ENCODE results near the gene CHD2. TPM values are rescaled to one million over a fixed set of nuclear protein-coding genes. Genes with fewer than 3 reads are reported as not detected.

Gene CHD2
- polyA plus RNA-seq, 2 of the 4 experiments (the other 2 are of a cell fraction): 29.5 to 68.2 TPM

GRCh38 chr15:93020976-93021772, 121.0 kb downstream of the CHD2 start:
- CTCF ChIA-PET: interaction anchor here (1.0 to 10.2 kb wide), 4 partner anchors 12 to 1099 kb away, joined by 4 to 121 read pairs (median 23); no protein-coding TSS in a partner anchor
- FAIRE-seq (no peak), ATAC-seq (no peak), DNase-seq (ENCODE audit: low read depth in 1 of 2, low spot score in 1 of 2) (no peak)
- POLR2A ChIA-PET: no interaction called here
- H3K9me3 ChIP-seq: no peaks in the 10 kb centered on the region
- H3K4me1 ChIP-seq: no peaks in the 10 kb centered on the region
- TF ChIP-seq, protein P1, sequence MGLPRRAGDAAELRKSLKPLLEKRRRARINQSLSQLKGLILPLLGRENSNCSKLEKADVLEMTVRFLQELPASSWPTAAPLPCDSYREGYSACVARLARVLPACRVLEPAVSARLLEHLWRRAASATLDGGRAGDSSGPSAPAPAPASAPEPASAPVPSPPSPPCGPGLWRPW (IDR thresholded peaks at IDR 0.05): no peak
- TF ChIP-seq MAFK (IDR thresholded peaks at IDR 0.05; ENCODE audit: partially characterized antibody): peak; percentile 66
- no peak overlapping the region for H3K27ac ChIP-seq
- WGBS (ENCODE audit: missing lambda C conversion rate): 88% methylated on average over 3 of the region's 3 CpGs
- no peak overlapping the region for H3K4me2 ChIP-seq
- H3K4me3 ChIP-seq: no peak overlapping the region

DNA sequence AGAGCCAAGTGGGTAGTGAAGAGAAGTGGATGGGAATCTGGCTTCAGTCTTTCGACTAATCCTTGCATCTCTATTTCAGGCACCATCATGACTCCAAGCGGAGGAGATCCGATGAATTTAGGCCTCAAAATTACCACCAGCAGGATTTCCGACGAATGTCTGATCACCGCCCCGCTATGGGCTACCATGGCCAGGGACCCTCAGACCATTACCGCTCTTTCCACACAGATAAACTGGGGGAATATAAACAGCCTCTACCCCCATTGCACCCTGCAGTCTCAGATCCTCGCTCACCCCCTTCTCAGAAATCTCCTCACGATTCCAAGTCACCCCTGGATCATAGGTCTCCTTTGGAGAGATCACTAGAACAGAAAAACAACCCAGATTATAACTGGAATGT, 124.2 kb downstream of the CHD2 start:
- DNase-seq (ENCODE audit: low read depth in 1 of 2, low spot score in 1 of 2) (no peak), FAIRE-seq (no peak), ATAC-seq (no peak)
- no peak overlapping the region for H3K4me2 ChIP-seq
- no peak overlapping the region for H3K4me3 ChIP-seq
- ChIA-PET CTCF (interaction anchor here (1.3 to 3.1 kb wide), 3 partner anchors 12 to 1095 kb away, joined by 4 to 23 read pairs (median 5); no protein-coding TSS in a partner anchor), POLR2A (no interaction called here)
- H3K9me3 ChIP-seq: no peaks in the 10 kb centered on the region
- H3K27ac ChIP-seq: no peak overlapping the region
- 94% methylated on average over 10 of the region's 10 CpGs for WGBS (ENCODE audit: missing lambda C conversion rate)
- TF ChIP-seq HOXA7 (CRISPR knock-in tag; IDR thresholded peaks at IDR 0.05): no peak
- TF ChIP-seq FOXS1 (CRISPR knock-in tag; IDR thresholded peaks at IDR 0.05): no peak
- no peak for TF ChIP-seq NPAS2 (CRISPR knock-in tag; IDR thresholded peaks at IDR 0.05; ENCODE audit: borderline replicate concordance)
- no peak for TF ChIP-seq RCOR1 (IDR thresholded peaks at IDR 0.05; ENCODE audit: low read depth, low read length)
- no peak for TF ChIP-seq RFX5 (IDR thresholded peaks at IDR 0.05)
- TF ChIP-seq, protein P2, sequence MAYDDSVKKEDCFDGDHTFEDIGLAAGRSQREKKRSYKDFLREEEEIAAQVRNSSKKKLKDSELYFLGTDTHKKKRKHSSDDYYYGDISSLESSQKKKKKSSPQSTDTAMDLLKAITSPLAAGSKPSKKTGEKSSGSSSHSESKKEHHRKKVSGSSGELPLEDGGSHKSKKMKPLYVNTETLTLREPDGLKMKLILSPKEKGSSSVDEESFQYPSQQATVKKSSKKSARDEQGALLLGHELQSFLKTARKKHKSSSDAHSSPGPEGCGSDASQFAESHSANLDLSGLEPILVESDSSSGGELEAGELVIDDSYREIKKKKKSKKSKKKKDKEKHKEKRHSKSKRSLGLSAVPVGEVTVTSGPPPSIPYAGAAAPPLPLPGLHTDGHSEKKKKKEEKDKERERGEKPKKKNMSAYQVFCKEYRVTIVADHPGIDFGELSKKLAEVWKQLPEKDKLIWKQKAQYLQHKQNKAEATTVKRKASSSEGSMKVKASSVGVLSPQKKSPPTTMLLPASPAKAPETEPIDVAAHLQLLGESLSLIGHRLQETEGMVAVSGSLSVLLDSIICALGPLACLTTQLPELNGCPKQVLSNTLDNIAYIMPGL (CRISPR knock-in tag; IDR thresholded peaks at IDR 0.05; ENCODE audit: borderline replicate concordance): no peak
- TF ChIP-seq EHF (CRISPR knock-in tag; IDR thresholded peaks at IDR 0.05): no peak
- no peak for TF ChIP-seq ESRRA (IDR thresholded peaks at IDR 0.05; ENCODE audit: borderline replicate concordance, low read length)
- H3K4me1 ChIP-seq: peaks cover 11% of the 10 kb centered on the region; the same call in 2 of the 3 replicates

DNA sequence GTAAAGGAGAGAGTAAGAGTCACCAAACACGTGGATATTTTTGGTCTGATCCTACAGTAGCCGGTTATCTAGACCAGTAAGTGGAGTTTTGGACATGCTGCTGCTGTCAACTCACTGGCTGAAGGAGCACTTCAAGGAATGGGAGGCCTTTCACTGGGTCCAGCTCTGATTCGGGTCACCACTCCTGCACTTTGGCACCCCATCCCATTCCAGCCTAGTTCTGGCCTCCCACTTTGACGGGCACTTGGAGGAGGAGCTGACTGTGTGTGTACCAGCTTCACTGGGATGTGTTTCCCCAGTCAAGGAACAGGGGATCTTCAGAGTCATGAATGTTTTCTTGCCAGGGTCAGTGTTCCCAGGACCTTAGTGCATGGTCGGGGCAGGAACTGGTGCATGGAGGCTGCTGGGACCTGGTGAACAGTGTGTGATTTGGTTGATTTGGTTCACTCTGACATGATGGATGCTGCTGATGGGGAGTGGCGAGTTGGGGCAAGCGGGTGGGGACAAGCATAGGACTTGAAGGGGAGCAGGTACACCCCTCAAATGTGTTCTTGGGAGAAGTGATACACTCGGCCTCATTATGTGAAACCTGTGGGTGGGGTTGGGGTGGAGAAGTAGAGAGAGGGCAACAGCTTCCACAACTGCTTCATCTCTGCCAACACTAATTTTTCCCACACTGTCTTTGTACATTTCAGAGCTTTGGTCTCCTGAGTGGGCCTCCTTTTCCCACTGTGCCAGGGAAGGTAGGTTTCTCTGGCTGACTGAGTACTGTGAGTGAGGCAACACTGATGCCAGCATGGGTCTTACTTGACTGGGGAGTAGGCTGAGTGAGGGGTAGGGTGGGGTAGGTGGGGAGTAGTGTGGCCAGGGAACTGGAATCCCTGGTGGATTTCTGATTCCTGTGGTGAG, 124.8 kb downstream of the CHD2 start:
- TF ChIP-seq MYC (IDR thresholded peaks at IDR 0.05; ENCODE audit: borderline replicate concordance, low read length) (no peak), REST (IDR thresholded peaks at IDR 0.05) (no peak), JUN (IDR thresholded peaks at IDR 0.05) (no peak), POLR2A (IDR thresholded peaks at IDR 0.05; ENCODE audit: low read length) (no peak)
- CTCF ChIA-PET: interaction anchor here (1.0 to 3.1 kb wide), 4 partner anchors 11 to 1095 kb away, joined by 3 to 23 read pairs (median 4); no protein-coding TSS in a partner anchor
- POLR2A ChIA-PET: interaction anchor here (0.7 kb wide), 1 partner anchor 45 kb away, joined by 3 read pairs; no protein-coding TSS in a partner anchor
- FAIRE-seq (no peak), DNase-seq (ENCODE audit: low read depth in 1 of 2, low spot score in 1 of 2) (no peak), ATAC-seq (no peak)
- 88% methylated on average over 8 of the region's 8 CpGs for WGBS (ENCODE audit: missing lambda C conversion rate)
- H3K27ac ChIP-seq: no peak overlapping the region
- no peak overlapping the region for H3K4me2 ChIP-seq
- no peak overlapping the region for H3K4me3 ChIP-seq
- peaks cover 18% of the 10 kb centered on the region; the same call in 2 of the 3 replicates for H3K4me1 ChIP-seq
- no peaks in the 10 kb centered on the region for H3K9me3 ChIP-seq

Data from A549 (cell line).